ENCODE results near the gene BTK.

The BTK gene

GRCh38 chrX:101388604-101389003 is 2.6 kb upstream of the BTK start:
- no peak for DNase-seq (ENCODE audit: low read depth in 1 of 2, low spot score in 1 of 2)
- no peak for TF ChIP-seq JUND (IDR thresholded peaks at IDR 0.05; ENCODE audit: low read depth)
- in situ Hi-C loops (cut with HindIII; ENCODE audit: low pct_unique_long_range_greater_than_20kb, low sequenced_read_pairs), result no loop called here

GRCh38 chrX:101386542-101386885 is 523 bp upstream of the BTK start:
- TF ChIP-seq JUND (IDR thresholded peaks at IDR 0.05; ENCODE audit: low read depth), result no peak

GRCh38 chrX:101385026-101385684 is 836 bp downstream of the BTK start:
- in situ Hi-C loops (cut with HindIII; ENCODE audit: low pct_unique_long_range_greater_than_20kb, low sequenced_read_pairs), result no loop called here
- no peak for TF ChIP-seq JUND (IDR thresholded peaks at IDR 0.05; ENCODE audit: low read depth)
- no peak for DNase-seq (ENCODE audit: low read depth in 1 of 2, low spot score in 1 of 2)

More at GRCh38 chrX:101386542-101386885, 523 bp upstream of the BTK start:
- no peak for DNase-seq (ENCODE audit: low read depth in 1 of 2, low spot score in 1 of 2)
- in situ Hi-C loops (cut with HindIII; ENCODE audit: low pct_unique_long_range_greater_than_20kb, low sequenced_read_pairs), result no loop called here

GRCh38 chrX:101383679-101384205 is 2.2 kb downstream of the BTK start:
- in situ Hi-C loops (cut with HindIII; ENCODE audit: low pct_unique_long_range_greater_than_20kb, low sequenced_read_pairs), result no loop called here
- TF ChIP-seq JUND (IDR thresholded peaks at IDR 0.05; ENCODE audit: low read depth), result no peak
- no peak for DNase-seq (ENCODE audit: low read depth in 1 of 2, low spot score in 1 of 2)

GRCh38 chrX:101377547-101377946 is 8.4 kb downstream of the BTK start:
- DNase-seq (ENCODE audit: low read depth in 1 of 2, low spot score in 1 of 2), result no peak
- in situ Hi-C loops (cut with HindIII; ENCODE audit: low pct_unique_long_range_greater_than_20kb, low sequenced_read_pairs), result no loop called here
- TF ChIP-seq JUND (IDR thresholded peaks at IDR 0.05; ENCODE audit: low read depth), result no peak

GRCh38 chrX:101370888-101371504 is 15.0 kb downstream of the BTK start:
- TF ChIP-seq JUND (IDR thresholded peaks at IDR 0.05; ENCODE audit: low read depth), result no peak
- in situ Hi-C loops (cut with HindIII; ENCODE audit: low pct_unique_long_range_greater_than_20kb, low sequenced_read_pairs), result no loop called here
- DNase-seq (ENCODE audit: low read depth in 1 of 2, low spot score in 1 of 2), result no peak

GRCh38 chrX:101369687-101370086 is 16.3 kb downstream of the BTK start:
- in situ Hi-C loops (cut with HindIII; ENCODE audit: low pct_unique_long_range_greater_than_20kb, low sequenced_read_pairs), result no loop called here
- DNase-seq (ENCODE audit: low read depth in 1 of 2, low spot score in 1 of 2), result no peak
- TF ChIP-seq JUND (IDR thresholded peaks at IDR 0.05; ENCODE audit: low read depth), result no peak

GRCh38 chrX:101368800-101369199 is 17.2 kb downstream of the BTK start:
- no peak for TF ChIP-seq JUND (IDR thresholded peaks at IDR 0.05; ENCODE audit: low read depth)
- in situ Hi-C loops (cut with HindIII; ENCODE audit: low pct_unique_long_range_greater_than_20kb, low sequenced_read_pairs), result no loop called here
- DNase-seq (ENCODE audit: low read depth in 1 of 2, low spot score in 1 of 2), result no peak

- no peak for DNase-seq (ENCODE audit: low read depth in 1 of 2, low spot score in 1 of 2)
- no peak for TF ChIP-seq JUND (IDR thresholded peaks at IDR 0.05; ENCODE audit: low read depth)
- in situ Hi-C loops (cut with HindIII; ENCODE audit: low pct_unique_long_range_greater_than_20kb, low sequenced_read_pairs), result no loop called here
These were observed 20.6 kb downstream of the BTK start for GRCh38 chrX:101365301-101365795.

- no peak for TF ChIP-seq JUND (IDR thresholded peaks at IDR 0.05; ENCODE audit: low read depth)
- DNase-seq (ENCODE audit: low read depth in 1 of 2, low spot score in 1 of 2), result no peak
These were observed 23.2 kb downstream of the BTK start for GRCh38 chrX:101362757-101363156.

GRCh38 chrX:101362116-101362515 is 23.9 kb downstream of the BTK start:
- in situ Hi-C loops (cut with HindIII; ENCODE audit: low pct_unique_long_range_greater_than_20kb, low sequenced_read_pairs), result no loop called here
- no peak for TF ChIP-seq JUND (IDR thresholded peaks at IDR 0.05; ENCODE audit: low read depth)
- peak in 1 of 2 experiments; percentile 13 for DNase-seq (ENCODE audit: low read depth in 1 of 2, low spot score in 1 of 2)

More at GRCh38 chrX:101362757-101363156, 23.2 kb downstream of the BTK start:
- in situ Hi-C loops (cut with HindIII; ENCODE audit: low pct_unique_long_range_greater_than_20kb, low sequenced_read_pairs), result no loop called here

GRCh38 chrX:101360390-101360789 is 25.6 kb downstream of the BTK start:
- in situ Hi-C loops (cut with HindIII; ENCODE audit: low pct_unique_long_range_greater_than_20kb, low sequenced_read_pairs), result no loop called here
- TF ChIP-seq JUND (IDR thresholded peaks at IDR 0.05; ENCODE audit: low read depth), result no peak
- no peak for DNase-seq (ENCODE audit: low read depth in 1 of 2, low spot score in 1 of 2)

GRCh38 chrX:101359966-101360365 is 26.0 kb downstream of the BTK start:
- in situ Hi-C loops (cut with HindIII; ENCODE audit: low pct_unique_long_range_greater_than_20kb, low sequenced_read_pairs), result no loop called here
- no peak for DNase-seq (ENCODE audit: low read depth in 1 of 2, low spot score in 1 of 2)
- TF ChIP-seq JUND (IDR thresholded peaks at IDR 0.05; ENCODE audit: low read depth), result no peak
